Colonic mucosa (tissue), 4 donors: ENCODE data around the gene UBE2U. TPM values are rescaled to one million over a fixed set of nuclear protein-coding genes. Genes with fewer than 3 reads are reported as not detected.

Experiments
- DNase-seq: peaks from one replicate; pipeline ENCODE4 v3.0.0-alpha.2; 2020
- H3K27ac ChIP-seq: fragments of 200-600 bp; one replicate; pipeline ENCODE4 v1.8.0; 2021
- H3K27me3 ChIP-seq: fragments of 200-600 bp; one replicate; pipeline ENCODE4 v1.8.0; 2021
- H3K36me3 ChIP-seq: fragments of 200-600 bp; one replicate; pipeline ENCODE4 v1.8.0; 2021
- H3K4me1 ChIP-seq: fragments of 200-600 bp; one replicate; pipeline ENCODE4 v1.8.0; 2021; ENCODE audit warnings: mild to moderate bottlenecking
- H3K4me3 ChIP-seq: fragments of 200-600 bp; one replicate; pipeline ENCODE4 v1.8.0; 2021
- H3K9ac ChIP-seq, 2 donors: one replicate each; pipeline ENCODE4 v1.7.0; 2013; ENCODE audit warnings: control low read depth in 2 of 2, low read depth in 2 of 2, low read length in 2 of 2
- H3K9me3 ChIP-seq: fragments of 200-600 bp; one replicate; pipeline ENCODE4 v1.8.0; 2021
- intact Hi-C: fragments of 100-400 bp; cut with DNase I; formaldehyde crosslinking; loops from one replicate; pipeline ENCODE4 v1.14.1; 2022
- total RNA-seq, 2 donors: library from RNA; stranded (reverse); fragmentation: NEBNext Ultra II Directional in 1 of 2; extraction: Animal tissue kit (Norgen Biotek cat#: 25700) in 1 of 2; gene quantifications; one replicate each; pipeline ENCODE4 v1.2.1, GENCODE V29; 2021
- TF ChIP-seq, protein P1 (sequence below): fragments of 200-600 bp; IDR thresholded peaks from one replicate; pipeline ENCODE4 v1.8.0; 2022; ENCODE audit warnings: antibody characterized with exemption, mild to moderate bottlenecking
- donor health status: healthy.
- donor health status: DM: no; HTN: no; CAD: no.
- donor health status: DM: no; HTN: no; CAD: no.

UBE2U gene
- total RNA-seq, 2 donors from 2014 or later: not detected

GRCh38 chr1:64163431-64163830 is 40.0 kb upstream of the UBE2U start:
- H3K27me3 ChIP-seq: no peaks in the 10 kb centered on the region
- DNase-seq: no peak

GRCh38 chr1:64163970-64164369 is 39.5 kb upstream of the UBE2U start:
- DNase-seq: no peak
- no peak overlapping the region for H3K4me3 ChIP-seq
- H3K36me3 ChIP-seq: no peaks in the 10 kb centered on the region
- intact Hi-C loops: no loop called here
- H3K27me3 ChIP-seq: no peaks in the 10 kb centered on the region
- no peak overlapping the region for H3K9ac ChIP-seq
- no peaks in the 10 kb centered on the region for H3K4me1 ChIP-seq
- TF ChIP-seq, protein P1, sequence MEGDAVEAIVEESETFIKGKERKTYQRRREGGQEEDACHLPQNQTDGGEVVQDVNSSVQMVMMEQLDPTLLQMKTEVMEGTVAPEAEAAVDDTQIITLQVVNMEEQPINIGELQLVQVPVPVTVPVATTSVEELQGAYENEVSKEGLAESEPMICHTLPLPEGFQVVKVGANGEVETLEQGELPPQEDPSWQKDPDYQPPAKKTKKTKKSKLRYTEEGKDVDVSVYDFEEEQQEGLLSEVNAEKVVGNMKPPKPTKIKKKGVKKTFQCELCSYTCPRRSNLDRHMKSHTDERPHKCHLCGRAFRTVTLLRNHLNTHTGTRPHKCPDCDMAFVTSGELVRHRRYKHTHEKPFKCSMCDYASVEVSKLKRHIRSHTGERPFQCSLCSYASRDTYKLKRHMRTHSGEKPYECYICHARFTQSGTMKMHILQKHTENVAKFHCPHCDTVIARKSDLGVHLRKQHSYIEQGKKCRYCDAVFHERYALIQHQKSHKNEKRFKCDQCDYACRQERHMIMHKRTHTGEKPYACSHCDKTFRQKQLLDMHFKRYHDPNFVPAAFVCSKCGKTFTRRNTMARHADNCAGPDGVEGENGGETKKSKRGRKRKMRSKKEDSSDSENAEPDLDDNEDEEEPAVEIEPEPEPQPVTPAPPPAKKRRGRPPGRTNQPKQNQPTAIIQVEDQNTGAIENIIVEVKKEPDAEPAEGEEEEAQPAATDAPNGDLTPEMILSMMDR: no peak
- no peak overlapping the region for H3K27ac ChIP-seq
- H3K9me3 ChIP-seq: no peaks in the 10 kb centered on the region

More at GRCh38 chr1:64163431-64163830, 40.0 kb upstream of the UBE2U start:
- Histone ChIP-seq H3K36me3 (no peaks in the 10 kb centered on the region), H3K9ac (no peak overlapping the region), H3K27ac (no peak overlapping the region), H3K9me3 (no peaks in the 10 kb centered on the region), H3K4me3 (no peak overlapping the region), H3K4me1 (no peaks in the 10 kb centered on the region)
- TF ChIP-seq, protein P1: no peak
- intact Hi-C loops: no loop called here

DNA sequence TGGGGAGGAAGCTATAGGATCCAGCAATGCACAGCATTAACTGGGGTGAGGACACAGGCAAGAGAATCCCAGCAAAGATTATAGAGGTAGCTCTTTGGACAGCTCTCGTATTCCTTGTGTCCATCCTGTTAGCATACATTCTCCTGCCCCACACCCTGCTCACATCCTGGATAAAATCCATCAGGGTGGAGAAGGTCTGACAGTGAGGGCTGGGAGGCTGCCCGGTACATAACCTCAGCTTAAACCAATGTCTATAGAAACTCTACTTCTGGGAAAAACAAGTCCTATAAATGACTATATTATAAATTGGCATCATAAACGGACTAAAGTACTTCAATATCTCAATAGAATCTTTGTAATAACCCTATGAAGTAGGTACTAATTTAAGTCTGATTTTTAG is 36.8 kb upstream of the UBE2U start:
- TF ChIP-seq, protein P1: no peak
- Histone ChIP-seq H3K27ac (no peak overlapping the region), H3K9ac (no peak overlapping the region), H3K4me3 (no peak overlapping the region), H3K36me3 (no peaks in the 10 kb centered on the region), H3K27me3 (no peaks in the 10 kb centered on the region), H3K9me3 (no peaks in the 10 kb centered on the region), H3K4me1 (no peaks in the 10 kb centered on the region)
- intact Hi-C loops: no loop called here
- DNase-seq: no peak

DNA sequence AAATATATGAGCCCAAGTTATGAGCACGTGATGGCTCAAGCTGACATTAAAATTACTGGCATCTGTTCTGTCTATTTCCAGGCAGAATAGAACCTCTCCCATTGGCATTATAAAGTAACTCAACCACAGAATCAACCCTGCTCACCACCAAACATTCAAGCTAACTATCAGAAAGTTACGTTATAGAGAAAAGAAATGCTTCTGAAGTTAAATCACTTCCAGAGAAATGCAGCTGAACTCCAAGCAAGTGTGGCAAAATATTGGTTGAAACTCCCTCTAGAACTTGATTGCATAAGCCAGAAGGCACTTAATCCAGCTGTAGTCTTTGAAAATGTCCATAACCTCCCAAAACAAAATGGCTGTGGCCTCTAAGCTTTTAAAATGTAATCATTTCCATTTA is 36.2 kb upstream of the UBE2U start:
- TF ChIP-seq, protein P1: no peak
- H3K9ac ChIP-seq: no peak overlapping the region
- no peak overlapping the region for H3K4me3 ChIP-seq
- H3K27ac ChIP-seq: no peak overlapping the region
- intact Hi-C loops: no loop called here
- no peaks in the 10 kb centered on the region for H3K4me1 ChIP-seq
- no peaks in the 10 kb centered on the region for H3K27me3 ChIP-seq
- no peaks in the 10 kb centered on the region for H3K9me3 ChIP-seq
- no peaks in the 10 kb centered on the region for H3K36me3 ChIP-seq
- DNase-seq: no peak

- no peak for DNase-seq
- TF ChIP-seq, protein P1: no peak
- Histone ChIP-seq H3K36me3 (no peaks in the 10 kb centered on the region), H3K27ac (no peak overlapping the region), H3K27me3 (no peaks in the 10 kb centered on the region), H3K9ac (no peak overlapping the region), H3K9me3 (no peaks in the 10 kb centered on the region), H3K4me1 (no peaks in the 10 kb centered on the region), H3K4me3 (no peak overlapping the region)
- intact Hi-C loops: no loop called here
These were observed 32.2 kb upstream of the UBE2U start for GRCh38 chr1:64171246-64171645.

GRCh38 chr1:64171797-64172281 is 31.6 kb upstream of the UBE2U start:
- H3K4me1 ChIP-seq: no peaks in the 10 kb centered on the region
- H3K9me3 ChIP-seq: no peaks in the 10 kb centered on the region
- H3K4me3 ChIP-seq: no peak overlapping the region
- H3K36me3 ChIP-seq: no peaks in the 10 kb centered on the region
- peak; percentile 31 for DNase-seq
- H3K27me3 ChIP-seq: no peaks in the 10 kb centered on the region
- TF ChIP-seq, protein P1: no peak
- intact Hi-C loops: no loop called here
- no peak overlapping the region for H3K9ac ChIP-seq
- H3K27ac ChIP-seq: no peak overlapping the region
